Fibroblast of skin of right quadriceps (primary cell): Measurements from ENCODE around the gene BTG4.

Experiments used
- DNase-seq: peaks from one replicate; pipeline ENCODE4 v3.0.0-alpha.2; 2013

The BTG4 gene

DNA sequence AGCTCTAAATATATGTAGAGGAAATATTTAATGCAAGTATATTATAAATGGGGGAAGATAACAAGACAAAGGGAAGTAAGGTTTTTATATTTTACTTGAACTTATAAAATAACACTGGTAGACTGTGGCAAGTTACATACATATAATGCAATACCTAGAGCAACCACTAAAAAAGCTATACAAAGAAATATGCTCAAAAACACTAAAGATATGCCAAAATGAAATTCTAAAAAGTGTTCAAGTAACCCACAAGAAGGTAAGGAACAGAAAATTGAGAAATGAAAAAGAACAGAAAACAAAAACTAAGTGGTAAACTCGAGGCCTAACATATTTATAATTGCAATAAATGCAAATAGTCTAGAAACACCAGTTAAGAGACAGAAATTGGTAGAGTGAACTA lies 32.5 kb downstream of the BTG4 start:
- DNase-seq: no peak

DNA sequence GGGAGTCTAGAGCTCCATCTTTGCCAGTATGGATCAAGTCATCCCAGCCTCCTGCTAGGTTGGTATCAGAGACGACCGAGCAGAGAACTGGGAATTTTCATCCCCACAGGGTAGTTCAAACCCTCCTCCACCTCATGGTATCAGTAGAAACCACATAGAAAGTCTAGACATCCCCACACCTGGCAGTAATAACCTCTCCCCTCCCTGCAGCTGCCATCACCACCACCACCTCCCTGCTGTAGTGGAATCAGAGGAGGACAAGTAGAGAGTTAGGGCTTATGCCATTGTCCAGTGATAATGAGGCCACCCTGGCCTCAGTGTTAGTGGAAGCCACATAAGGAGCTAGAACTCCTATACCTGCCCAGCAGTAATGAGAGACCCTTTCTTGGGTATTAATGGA lies 34.3 kb downstream of the BTG4 start:
- no peak for DNase-seq

DNA sequence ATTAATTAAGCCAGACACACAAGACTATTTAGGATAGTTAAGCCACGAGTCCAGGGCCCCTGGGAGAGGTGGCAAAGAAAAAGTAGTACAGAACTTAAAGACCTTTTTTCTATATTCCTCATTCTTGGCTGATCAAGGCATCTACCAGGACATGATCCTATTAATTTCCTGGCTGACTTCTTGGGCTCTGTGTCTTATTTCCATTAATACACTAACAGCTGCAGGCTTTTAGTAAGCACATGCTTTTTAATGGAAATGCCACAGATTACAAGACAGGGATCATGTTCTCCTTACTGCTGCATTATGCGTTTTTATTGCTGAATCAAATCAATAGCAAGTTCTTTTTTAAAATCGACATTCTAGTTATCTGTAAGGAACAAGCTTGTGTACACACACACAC lies 35.2 kb downstream of the BTG4 start:
- DNase-seq: no peak

DNA sequence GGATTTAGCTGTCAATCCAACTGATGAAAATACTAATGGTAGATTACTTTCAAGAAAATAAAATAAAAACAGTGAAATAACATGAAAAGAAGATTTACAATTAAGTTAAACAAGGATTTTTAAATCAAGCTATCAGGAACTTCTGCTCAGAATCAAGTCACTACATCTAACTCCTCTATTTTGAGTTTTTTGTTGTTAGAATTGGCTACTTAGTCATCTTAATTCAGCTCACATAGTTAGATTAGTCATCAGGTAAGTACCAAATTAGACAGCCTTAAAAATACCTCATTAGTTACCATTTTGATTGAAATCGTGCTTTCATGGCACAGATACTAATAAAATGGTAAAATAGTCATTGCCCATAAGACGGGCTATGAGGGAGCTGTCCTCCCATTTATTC lies 35.8 kb downstream of the BTG4 start:
- DNase-seq: peak; percentile 31

DNA sequence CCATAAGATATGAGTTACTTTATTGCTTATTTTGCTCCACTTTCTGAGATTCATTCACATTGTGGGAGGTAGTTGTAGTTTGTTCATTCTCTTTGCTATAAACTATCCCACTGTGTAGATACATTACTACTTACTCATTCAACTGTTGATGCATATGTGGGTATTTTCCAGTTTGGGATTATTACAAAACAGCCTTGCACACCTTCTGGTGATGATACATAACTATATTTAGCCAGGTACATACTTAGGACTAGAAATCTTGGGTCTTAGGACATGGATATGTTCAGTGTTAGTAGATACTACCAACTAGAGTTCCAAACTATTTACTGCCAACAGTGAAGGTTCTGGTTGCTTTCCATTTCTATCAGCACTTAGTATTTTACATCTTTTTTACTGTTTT lies 37.8 kb downstream of the BTG4 start:
- no peak for DNase-seq

DNA sequence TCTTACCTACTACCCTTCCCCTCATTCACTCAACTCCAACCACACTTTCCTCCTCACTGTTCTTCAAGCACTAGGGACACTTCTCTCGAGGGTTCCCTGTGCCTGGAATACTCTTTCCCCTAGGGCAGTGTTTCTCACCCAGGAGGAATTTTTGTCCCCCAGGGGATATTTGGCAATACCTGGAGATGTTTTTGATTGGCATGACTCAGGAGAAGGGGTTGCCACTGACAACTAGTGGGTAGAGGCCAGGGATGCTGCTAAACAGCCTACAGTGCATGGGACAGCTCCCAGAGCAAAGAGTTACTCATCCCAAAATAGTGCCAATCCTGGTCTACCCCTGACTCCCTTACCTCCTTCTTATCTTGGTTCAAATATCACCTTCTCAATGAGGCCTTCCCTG lies 40.0 kb downstream of the BTG4 start:
- DNase-seq: no peak

DNA sequence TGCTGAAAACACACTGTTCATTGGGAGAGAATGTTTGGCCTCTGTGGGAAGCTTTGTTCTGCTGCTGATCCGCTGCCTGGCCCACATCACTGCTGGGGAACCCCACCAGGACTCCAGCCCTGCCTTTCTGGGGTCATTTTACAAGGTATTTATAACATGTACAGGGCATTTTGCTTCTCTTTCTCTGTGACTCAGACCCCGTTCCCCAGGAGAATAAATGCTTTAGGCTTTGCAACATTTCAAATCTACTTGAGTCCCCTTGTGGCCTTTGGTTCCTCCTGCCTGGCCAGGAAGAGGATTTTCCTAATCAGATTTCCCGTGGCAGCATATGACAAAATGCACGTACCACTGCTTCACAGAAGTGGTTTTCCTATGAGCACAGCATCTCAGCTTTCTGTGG lies 43.0 kb downstream of the BTG4 start:
- DNase-seq: peak; percentile 65

DNA sequence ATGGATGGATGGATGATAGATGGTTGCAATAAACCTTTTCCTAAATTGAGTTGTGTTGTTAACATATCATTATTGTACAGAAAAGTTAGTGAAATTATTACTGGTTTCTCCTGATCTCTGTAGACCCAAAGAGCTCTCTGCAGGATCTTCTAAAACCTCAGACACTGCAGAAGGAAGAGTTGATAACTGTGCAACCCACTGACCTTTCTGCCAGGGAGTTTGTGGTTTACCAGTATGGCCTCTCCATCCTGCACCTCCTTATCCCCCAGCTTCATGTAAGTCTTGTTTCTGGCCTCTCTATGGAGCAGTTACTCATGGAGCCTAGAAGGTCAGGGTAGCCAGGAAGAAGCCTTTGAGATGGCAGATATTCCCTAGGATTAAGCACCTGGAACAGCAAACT lies 45.6 kb downstream of the BTG4 start:
- DNase-seq: no peak

DNA sequence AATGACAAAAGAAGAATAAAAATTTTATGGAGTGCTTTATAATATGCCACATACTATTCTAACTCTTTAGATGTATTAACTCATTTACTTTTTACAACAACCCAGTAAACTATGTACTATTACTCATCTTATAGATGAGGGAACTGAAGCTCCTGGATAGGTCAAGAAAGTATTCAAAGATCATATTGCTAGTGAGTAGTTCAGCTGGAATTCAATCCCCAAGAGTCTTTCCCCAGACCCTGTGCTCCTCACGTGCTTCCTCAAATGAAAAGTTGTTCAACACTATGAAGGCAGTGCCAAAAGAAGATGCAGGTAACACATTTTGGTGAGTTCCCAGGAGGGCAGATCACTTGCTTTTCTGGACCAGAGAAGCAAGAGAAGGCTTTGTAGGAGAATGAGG lies 46.8 kb downstream of the BTG4 start:
- DNase-seq: peak; percentile 85

DNA sequence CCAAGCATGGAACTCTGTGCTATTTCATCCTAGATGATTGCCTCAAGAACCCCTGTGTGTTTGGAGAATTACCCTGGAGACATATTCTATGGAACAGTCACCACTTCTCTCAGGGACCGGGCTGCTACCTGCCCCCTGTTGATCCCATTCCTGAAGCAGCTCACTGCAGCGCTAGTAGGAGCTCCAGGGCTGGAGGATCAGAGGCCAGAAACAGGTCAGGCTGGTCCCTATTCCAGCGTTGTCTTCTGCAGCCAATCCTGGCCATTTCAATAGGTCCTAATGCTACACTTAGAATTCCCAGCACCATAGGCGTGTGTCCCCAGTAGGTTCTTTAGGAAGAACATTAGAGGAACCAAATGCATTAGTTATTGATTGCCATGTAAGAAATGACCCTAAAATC lies 48.9 kb downstream of the BTG4 start:
- no peak for DNase-seq

DNA sequence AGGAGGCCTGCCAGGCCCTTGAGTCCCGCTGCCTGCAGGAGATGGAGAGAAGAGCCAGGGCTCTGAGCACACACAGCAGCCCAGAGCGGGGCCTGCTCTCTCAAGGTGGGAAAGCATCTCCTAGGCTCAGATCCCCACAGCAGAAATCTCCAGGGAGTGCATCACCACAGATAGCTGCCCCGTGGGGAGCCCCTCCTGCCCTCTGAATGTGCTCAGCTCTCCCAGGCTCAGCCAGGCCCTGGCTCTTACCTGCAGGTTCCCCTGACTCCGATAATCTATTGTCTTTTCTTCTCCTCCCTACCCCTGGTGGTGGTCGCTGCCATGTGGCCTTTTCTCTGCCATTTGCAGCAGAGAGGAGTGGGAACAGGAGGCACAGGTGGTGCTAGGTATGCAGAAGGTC lies 49.9 kb downstream of the BTG4 start:
- DNase-seq: no peak

DNA sequence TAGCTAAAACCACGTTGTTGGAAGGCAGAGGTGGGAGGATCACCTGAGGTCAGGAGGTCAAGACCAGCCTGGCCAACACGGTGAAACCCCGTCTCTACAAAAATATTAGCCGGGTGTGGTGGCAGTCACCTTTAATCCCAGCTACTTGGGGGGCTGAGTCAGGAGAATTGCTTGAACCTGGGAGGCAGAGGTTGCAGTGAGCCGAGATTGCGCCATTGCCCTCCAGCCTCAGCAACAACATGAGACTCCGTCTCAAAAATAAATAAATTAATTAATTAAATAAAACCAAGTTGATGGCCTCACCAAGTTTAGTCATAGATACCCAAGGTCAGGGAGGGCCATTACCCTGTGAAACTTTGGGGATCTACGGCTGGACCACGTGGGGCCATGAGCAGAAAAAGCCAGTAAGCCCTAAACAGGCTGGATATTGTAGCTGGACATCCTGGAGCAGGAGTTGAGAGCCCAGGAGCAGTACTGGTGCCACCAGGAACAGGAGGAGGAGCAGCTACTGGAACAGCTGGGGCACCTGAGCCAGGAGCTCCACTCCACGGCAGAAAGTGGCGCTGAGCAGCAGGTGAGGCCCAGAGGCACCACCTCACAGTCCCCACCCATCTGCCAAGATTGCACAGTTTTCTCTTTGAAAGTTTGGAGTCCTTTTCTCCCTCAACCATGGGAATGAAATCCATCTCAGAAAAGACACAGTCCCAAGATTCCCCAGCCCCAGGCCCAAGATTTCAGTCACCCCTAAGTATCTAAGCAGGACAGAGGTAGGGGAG lies 50.5 kb downstream of the BTG4 start:
- DNase-seq: no peak

DNA sequence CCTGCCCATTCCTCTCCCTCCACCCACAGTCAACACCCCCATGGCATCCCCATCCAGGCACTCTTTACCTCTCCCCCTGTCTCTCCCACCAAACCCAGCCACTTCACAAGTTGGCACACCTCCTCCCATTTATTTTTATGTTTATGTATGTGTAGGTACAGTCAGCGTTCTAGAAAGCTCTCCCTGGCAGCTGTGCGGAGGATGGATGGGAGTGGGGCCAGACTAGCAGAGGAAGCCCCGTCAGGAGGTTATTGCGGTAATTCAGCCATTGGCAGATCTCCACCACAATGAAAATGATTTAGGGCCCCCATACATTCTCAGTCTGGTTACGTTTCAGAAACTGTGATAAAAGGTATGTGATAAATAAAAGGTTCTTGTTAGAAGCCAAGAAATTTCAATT lies 51.3 kb downstream of the BTG4 start:
- DNase-seq: peak; percentile 82

DNA sequence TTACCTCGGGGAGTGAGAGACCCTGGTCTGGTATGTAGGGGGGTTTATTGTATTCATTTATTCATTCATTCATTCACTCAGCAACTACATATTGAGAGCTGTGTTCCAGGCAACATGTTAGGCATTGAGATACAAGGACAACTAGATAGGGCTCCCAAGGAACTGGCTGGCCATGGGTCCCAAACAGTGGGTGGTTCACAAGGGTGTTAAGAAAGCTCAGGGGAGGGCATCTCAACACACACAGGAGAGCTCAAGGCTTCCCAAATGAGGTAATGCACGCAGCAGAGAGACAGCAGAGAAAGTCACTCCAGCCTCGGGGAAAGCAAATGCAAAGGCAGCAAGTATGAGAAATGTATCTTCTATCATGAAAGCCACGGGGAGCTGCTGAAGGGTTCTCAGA lies 51.8 kb downstream of the BTG4 start:
- no peak for DNase-seq

DNA sequence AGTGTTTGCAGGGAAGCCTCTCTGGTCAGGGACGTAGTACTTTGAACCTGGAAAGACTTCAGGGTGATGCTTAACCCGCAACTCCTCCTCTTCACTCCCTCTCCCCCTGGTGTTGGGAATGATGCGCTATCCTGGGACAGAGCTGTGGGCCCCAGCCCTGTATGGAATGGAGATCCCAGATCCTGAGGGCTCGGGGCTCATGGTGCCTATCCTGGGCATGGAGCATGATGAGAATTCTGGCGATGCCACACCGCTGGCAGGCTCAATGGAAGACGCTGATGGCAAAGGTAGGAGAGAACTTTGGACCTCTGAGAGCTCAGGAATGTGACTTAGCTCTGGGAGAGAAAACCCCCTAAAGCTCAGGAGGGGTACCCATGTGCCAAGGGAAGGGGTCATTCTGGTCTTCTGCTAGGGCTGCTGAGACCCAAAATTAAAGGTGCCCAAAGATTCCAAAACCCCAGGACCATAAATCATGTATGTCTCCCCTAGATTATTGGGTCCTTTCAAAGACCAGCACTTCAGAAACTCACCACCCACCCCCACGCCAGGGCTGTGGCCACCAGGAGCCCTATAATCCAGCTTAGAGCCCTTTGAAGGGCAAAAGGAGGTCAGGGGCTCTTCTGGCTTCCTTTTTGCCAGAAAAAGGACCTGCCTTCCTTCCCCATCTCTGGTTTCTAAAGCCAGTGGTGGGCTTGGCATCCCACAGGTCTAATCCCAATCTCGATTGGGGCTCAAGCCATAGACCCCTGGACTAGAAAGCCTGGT lies 52.5 kb downstream of the BTG4 start:
- DNase-seq: no peak

DNA sequence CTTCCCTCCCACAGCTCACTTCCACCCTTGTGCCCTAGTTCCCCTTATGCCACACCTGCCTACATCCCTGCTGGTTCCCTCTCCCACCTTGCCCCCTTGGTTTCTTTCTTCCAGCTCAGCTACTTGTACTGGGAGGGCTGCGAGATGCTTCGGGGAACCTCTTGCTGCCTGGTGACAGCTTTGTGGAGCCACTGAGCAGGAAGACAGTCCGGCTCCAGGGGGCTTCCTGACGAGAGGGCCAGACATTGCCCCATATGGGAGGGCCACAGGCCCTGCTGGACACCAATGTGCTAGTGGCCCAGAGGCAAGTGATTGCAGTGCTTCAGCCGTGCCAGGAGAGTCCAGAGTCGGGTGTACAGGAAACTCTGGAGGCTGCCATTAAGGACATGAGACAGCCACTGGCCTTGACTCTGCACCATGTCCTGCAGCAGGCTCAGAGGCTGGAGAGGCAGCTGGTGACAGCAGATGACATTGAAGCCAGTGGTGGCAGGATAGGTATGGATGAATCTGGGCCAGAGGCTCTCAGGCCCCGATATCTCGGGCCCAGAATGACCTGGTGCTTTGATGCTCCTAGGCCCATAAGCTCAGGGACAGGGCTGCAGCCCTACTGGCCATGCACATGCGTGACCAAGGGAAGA lies 54.3 kb downstream of the BTG4 start:
- no peak for DNase-seq

DNA sequence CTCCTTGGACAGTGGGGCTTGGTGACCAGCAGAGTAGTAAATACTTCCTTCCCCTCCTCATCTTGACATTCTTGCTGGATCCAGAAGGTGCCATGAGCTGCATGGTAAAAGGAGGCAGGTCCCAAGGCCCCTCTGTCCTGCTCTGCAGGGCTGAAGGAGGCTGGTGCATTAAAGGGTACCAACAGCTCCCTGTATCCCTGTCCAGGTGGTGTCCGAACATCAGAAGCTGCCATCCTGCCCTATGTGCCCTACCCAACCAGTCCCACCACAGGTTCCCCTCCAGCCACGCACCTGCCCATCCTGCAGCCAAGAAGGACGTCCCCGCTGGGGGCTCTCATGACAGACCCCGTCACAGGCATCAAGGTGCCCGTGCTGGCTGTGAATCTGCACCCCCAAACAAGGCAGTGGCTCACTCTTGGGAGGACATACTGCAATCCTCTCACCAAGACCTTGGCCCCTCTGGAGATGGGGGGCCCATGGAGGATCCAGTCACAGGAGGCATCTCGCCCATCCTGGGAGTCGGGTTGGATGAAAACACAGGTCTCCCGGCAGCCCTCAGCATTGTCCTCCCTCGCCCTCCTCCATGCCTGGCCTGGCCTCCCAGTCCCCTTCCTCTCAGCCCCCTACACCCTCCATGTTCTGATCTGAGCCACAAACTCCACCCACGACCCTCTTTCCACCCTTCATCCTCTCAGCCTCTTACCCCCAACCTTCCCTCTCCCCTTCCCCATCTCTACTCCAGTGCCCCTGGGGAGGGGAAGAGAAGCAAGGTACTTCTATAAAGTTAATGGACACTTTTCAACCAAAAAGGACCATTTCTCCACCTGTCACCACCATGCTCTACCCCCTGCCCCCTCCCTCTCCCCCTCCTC lies 55.1 kb downstream of the BTG4 start:
- DNase-seq: no peak

DNA sequence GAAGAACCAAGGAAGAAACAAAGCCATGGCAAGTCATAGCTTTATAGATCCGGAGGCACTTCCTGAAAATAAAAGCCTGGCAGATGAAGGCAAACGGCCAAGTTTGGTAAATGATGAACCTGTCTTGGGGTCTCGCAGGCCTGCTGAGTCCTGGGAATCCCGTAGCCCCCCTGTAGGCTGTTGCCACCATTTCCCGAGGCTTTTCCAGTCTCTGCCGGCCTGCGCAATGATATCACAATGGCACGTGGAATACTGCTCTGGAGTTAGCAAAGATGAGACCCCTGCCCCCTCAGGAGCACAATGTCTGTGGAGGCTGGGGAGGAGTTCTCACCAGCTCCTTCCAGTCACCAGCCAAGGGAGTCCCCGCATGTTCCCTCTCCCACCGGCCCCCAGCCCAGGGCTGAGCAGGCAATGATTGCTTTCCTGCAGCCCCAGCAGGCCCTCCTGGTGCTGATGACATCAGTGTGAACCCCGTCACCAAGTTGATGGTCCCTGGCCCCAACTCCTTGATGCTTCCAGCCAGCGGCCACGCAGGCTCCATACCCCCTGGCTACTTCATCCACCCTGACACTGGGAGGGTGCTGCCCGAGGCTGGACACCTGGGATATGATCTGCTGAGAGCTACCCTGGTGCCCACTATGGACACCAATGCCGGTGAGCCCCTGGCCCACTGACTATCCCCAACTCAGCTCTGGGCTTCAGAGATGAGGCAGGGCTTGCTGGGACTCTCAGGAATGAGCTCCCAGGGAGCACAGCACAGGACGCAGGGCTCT lies 55.9 kb downstream of the BTG4 start:
- no peak for DNase-seq

DNA sequence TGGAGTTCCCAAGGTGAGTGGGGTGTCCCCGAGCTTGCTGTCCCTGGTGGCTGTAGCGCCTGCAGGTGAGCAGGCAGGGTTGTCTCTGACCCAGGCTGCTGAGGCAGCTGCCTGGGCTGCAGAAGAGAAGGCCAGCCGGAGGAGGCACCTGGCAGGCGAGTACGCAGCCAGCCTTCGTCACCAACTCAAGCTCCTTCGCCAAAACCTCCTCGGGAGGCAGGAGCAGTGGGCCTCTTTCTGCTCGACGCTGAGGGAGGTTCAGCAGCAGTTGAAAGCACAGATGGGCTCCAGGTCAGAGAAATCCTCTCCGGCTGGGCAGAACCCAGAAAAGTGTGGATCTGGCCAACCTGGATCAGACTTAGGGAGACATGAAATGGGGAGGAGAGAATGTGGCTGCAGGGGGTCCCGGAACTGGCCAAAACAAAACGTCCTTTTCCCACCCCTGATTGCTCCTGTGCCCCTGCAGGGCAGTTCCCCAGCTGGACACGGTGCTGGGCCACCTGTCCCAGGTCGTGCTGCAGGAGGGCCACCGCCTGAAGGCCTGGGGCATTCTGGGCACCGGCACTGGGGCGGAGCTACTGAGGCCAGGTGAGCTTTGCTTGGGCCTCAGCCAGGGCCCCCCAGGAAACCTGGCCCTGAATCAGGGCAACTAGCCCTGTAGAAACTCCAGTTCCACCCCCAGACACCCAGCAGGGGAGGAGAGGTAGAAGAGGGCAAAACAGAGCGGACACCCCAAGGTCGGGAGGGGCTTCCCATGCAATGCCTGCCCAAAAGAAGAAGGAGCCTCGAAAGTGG lies 56.7 kb downstream of the BTG4 start:
- DNase-seq: no peak

DNA sequence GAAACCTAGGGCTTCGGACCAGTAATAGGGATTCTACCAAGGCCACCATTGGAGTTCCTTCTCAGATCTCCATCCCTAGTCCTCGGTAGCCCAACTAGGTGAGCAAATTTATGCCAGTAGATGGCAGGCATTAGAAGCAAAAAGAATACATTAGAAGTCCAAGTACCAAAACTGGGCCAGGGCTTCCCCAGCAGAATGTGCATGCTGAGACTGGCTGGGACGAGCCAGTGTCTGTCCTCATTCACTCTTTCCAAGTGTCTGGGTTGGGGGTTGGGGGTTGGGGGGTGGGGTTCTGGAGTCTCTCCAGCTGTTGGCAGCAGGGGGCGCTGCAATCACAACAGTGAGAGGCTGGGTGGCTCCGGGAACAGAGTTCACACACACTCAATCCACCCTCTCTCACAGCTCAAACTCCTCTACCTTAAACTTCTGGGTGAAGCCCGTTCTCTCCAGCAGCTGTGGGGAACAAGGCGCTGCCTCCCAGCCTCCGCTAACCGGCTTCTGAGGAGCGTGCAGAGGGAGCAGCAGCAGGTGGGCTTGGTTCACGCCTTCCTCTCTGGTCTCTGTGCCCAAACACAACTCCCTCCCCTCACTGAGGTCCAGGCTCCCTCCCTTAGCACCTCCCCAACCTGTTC lies 57.5 kb downstream of the BTG4 start:
- peak; percentile 74 for DNase-seq
